Stimulated activated CD8-positive, alpha-beta memory T cell treated with anti-CD3 and anti-CD28 coated beads, Interleukin-15, amount 100 ng/mL, for 1 hour (primary cell): ENCODE results near the gene RNF135.
"Not testable (repeated sequence)": the region's sequence is repeated elsewhere in the genome, so short reads cannot be mapped to it uniquely, and the experiment has no call there.

Experiments
- DNase-seq: peaks from one replicate; pipeline ENCODE4 v3.0.0-alpha.2; 2020; ENCODE audit warnings: low read depth

The RNF135 gene

GRCh38 chr17:31003225-31003866 is 32.5 kb downstream of the RNF135 start:
- no peak for DNase-seq

GRCh38 chr17:31004160-31004559 is 33.3 kb downstream of the RNF135 start:
- DNase-seq, result no peak

GRCh38 chr17:31007695-31008373 is 37.0 kb downstream of the RNF135 start:
- DNase-seq, result no peak

- DNase-seq, result peak; percentile 17
Observed at GRCh38 chr17:31008374-31009041, 37.7 kb downstream of the RNF135 start.

- DNase-seq, result not testable (repeated sequence)
Observed at GRCh38 chr17:31009042-31009702, 38.3 kb downstream of the RNF135 start.

GRCh38 chr17:31010014-31010413 is 39.2 kb downstream of the RNF135 start:
- DNase-seq, result not testable (repeated sequence)

GRCh38 chr17:31013844-31014243 is 43.0 kb downstream of the RNF135 start:
- DNase-seq, result no peak

- DNase-seq, result no peak
Observed at GRCh38 chr17:31015639-31016038, 44.8 kb downstream of the RNF135 start.

GRCh38 chr17:31019004-31019403 is 48.2 kb downstream of the RNF135 start:
- DNase-seq, result no peak

GRCh38 chr17:31023171-31023570 is 52.3 kb downstream of the RNF135 start:
- DNase-seq, result not testable (repeated sequence)

- DNase-seq, result no peak
Observed at GRCh38 chr17:31031841-31032240, 61.0 kb downstream of the RNF135 start.

GRCh38 chr17:31035611-31036010 is 64.8 kb downstream of the RNF135 start:
- not testable (repeated sequence) for DNase-seq

GRCh38 chr17:31040837-31041236 is 70.0 kb downstream of the RNF135 start:
- not testable (repeated sequence) for DNase-seq

GRCh38 chr17:31042378-31042777 is 71.5 kb downstream of the RNF135 start:
- not testable (repeated sequence) for DNase-seq

- DNase-seq, result not testable (repeated sequence)
Observed at GRCh38 chr17:31046856-31047425, 76.1 kb downstream of the RNF135 start.

- no peak for DNase-seq
Observed at GRCh38 chr17:31048142-31048541, 77.3 kb downstream of the RNF135 start.

GRCh38 chr17:31048780-31049179 is 77.9 kb downstream of the RNF135 start:
- DNase-seq, result no peak
